SK-N-MC (cell line): ENCODE measurements around the gene ATF6B.

Source experiments
- EZH2 ChIP-seq: fragments of 200-600 bp; sonication (generic); IDR thresholded peaks from one replicate; pipeline ENCODE4 v1.6.1; 2017; ENCODE audit warnings: antibody characterized with exemption
- FOXP2 ChIP-seq: optimal IDR thresholded peaks from 2 replicates; pipeline ENCODE3; 2011; ENCODE audit warnings: mild to moderate bottlenecking, moderate library complexity; ENCODE audit not compliant: insufficient read depth; ENCODE audit errors: extremely low read length, control extremely low read depth
- POLR2AphosphoS5 ChIP-seq: IDR thresholded peaks from 2 replicates; pipeline ENCODE4 v1.6.1; 2012; ENCODE audit warnings: mild to moderate bottlenecking, low read depth, low read length, borderline replicate concordance

DNA sequence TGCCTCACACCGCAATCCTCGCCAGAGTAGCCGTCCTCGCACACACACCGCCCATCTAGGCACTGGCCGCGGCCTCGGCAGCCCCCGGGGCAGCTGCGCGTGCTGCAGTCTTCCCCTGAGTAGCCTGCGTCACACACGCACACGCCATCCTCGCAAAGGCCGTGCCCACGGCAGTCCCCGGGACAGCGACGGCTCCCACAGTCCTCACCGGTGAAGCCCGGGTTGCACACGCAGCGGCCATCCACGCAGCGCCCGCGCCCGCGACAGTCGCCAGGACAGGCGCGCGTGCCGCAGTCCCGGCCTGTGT lies 32.0 kb downstream of the ATF6B start:
- TF ChIP-seq POLR2AphosphoS5 (no peak), EZH2 (no peak), FOXP2 (no peak)
